ENCODE results near the gene CHSY1. TPM values are rescaled to one million over a fixed set of nuclear protein-coding genes. Genes with fewer than 3 reads are reported as not detected.
"Not testable (repeated sequence)": the region's sequence is repeated elsewhere in the genome, so short reads cannot be mapped to it uniquely, and the experiment has no call there.

Gene CHSY1
- total RNA-seq, 1 experiment from 2014 or later = 59.1 TPM

DNA sequence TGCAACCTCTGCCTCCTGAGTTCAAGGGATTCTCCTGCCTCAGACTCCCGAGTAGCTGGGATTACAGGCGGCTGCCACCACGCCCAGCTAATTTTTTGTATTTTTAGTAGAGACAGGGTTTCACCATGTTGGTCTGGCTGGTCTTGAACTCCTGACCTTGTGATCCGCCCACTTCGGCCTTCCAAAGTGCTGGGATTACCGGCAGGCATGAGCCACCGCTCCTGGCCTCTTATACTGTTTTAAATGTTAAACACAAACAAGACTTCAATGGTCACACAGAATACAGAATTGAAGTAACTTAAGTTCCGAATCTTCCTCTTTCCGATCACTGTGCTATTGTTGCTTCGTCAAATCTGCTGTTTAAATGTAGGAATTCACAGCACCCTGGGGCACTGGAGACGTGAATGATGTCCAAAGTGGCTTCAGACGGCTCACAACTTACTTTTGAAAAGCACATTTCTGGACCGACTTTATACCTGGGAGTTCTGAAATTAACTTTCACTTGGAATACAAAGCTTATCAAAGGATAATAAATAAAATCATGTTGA is 125.9 kb downstream of the CHSY1 start:
- Mint-ChIP-seq H3K9me3 (peaks cover 25% of the 10 kb centered on the region), H3K4me1 (peaks cover 34% of the 10 kb centered on the region), H3K36me3 (peaks cover 15% of the 10 kb centered on the region)
- H3K27ac Mint-ChIP-seq; DNase-seq (ENCODE audit: low spot score); POLR2A ChIA-PET; ATAC-seq; H3K4me3 Mint-ChIP-seq; H3K27me3 Mint-ChIP-seq (ENCODE audit: low read depth): not testable (repeated sequence)
- CTCF ChIA-PET = interaction anchor here (1.2 to 1.4 kb wide), 2 partner anchors 68 to 131 kb away, joined by 4 read pairs; no protein-coding TSS in a partner anchor

Other genes with a start within 250 kb of the CHSY1 start
- 38.2 to 43.8 TPM (median 39.3 TPM) in 3 replicates for gene SELENOS, start 25.4 kb upstream of the CHSY1 start, total RNA-seq (2021)
- gene SNRPA1, start 43.2 kb upstream of the CHSY1 start, total RNA-seq (2021) = 144 to 170 TPM (median 151 TPM) in 3 replicates
- gene PCSK6, start 237.7 kb upstream of the CHSY1 start, total RNA-seq (2021) = 2.9 to 3.8 TPM (median 3.8 TPM) in 3 replicates

Data from WTC11 (cell line).